SKM-1 treated with dmso at 0.1 percent for 144 hours (cell line): ENCODE results near the gene FH.

Experiments
- DNase-seq: peaks from one replicate; lab custom pipeline; 2025; ENCODE audit not compliant: unreplicated experiment; lab: John Stamatoyannopoulos, UW

The FH gene

GRCh38 chr1:241519308-241520079 is at the start of gene FH:
Gene FH, minus strand, starts transcription at chr1:241519755. Its CDS starts 33 bp downstream, at chr1:241519722.
- DNase-seq = peak; percentile 100

GRCh38 chr1:241560849-241561187 is 41.3 kb upstream of the FH start:
- no peak for DNase-seq

GRCh38 chr1:241560146-241560848 is 40.7 kb upstream of the FH start:
- peak; percentile 92 for DNase-seq

- no peak for DNase-seq
These were observed 38.1 kb upstream of the FH start for GRCh38 chr1:241557551-241558193.

- no peak for DNase-seq
These were observed 37.5 kb upstream of the FH start for GRCh38 chr1:241557031-241557430.

GRCh38 chr1:241555526-241555925 is 36.0 kb upstream of the FH start:
- no peak for DNase-seq

- DNase-seq = peak; percentile 65
These were observed 34.5 kb upstream of the FH start for GRCh38 chr1:241553886-241554592.

- DNase-seq = peak; percentile 97
These were observed 32.4 kb upstream of the FH start for GRCh38 chr1:241551759-241552638.

GRCh38 chr1:241550318-241550717 is 30.8 kb upstream of the FH start:
- DNase-seq = no peak

- no peak for DNase-seq
These were observed 28.5 kb upstream of the FH start for GRCh38 chr1:241548008-241548407.

GRCh38 chr1:241542199-241542907 is 22.8 kb upstream of the FH start:
- peak; percentile 35 for DNase-seq

- DNase-seq = no peak
These were observed 17.4 kb upstream of the FH start for GRCh38 chr1:241536969-241537368.

- no peak for DNase-seq
These were observed 16.7 kb upstream of the FH start for GRCh38 chr1:241536304-241536703.

GRCh38 chr1:241533326-241534115 is 14.0 kb upstream of the FH start:
- DNase-seq = peak; percentile 24

- no peak for DNase-seq
These were observed 13.3 kb upstream of the FH start for GRCh38 chr1:241532864-241533263.

- no peak for DNase-seq
These were observed 12.6 kb upstream of the FH start, which contains the start of gene KMO for GRCh38 chr1:241532162-241532531. Gene KMO, plus strand, starts transcription at chr1:241532378. Its CDS starts 67 bp downstream, at chr1:241532445.

- peak; percentile 98 for DNase-seq
These were observed 11.9 kb upstream of the FH start for GRCh38 chr1:241531195-241532161.

GRCh38 chr1:241527146-241527545 is 7.6 kb upstream of the FH start:
- no peak for DNase-seq
